ENCODE data around the gene TMPRSS5. TPM values are rescaled to one million over a fixed set of nuclear protein-coding genes. Genes with fewer than 3 reads are reported as not detected.

The TMPRSS5 gene
- total RNA-seq, result 1 to 10 TPM in 1 of 2 donors, not detected in 1; 2.0 TPM

DNA sequence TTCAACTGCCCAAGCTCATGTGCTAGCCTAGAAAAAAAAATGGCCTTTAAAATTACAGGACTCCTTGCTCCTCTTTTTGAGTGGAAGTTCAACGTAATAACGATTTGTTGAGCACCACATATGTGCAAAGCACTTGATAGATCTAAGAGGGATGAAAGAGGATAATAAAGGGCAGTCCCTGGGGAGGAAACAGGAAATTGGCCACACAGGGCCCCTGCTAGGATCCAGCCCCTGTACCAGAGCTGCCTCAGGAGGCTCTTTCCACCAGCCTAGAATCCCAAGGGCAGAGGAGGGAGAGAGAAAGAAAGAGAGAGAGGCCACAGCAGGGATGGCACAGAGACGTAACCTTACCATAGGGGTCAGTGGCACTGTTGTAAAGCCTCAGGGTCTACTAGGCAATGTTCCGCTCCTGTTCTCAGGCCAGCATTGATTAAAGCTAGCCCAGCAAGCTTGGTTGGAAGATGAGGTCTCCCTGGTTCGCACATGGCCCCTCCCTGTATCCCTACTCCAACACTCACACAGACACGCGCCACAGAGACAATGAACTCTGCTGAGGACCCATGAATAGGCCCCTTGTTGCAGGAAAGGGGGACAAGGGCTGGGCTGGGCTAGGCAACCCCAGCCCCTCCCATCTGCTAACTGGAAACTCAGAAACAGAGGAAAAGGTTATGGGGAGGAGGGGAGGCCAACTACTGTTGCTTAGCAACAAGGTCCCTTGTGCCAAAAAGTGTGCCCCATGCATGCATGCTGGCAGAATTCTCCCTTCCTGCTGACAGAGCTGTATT is at the start of gene TMPRSS5:
TSS of gene TMPRSS5 (minus strand) at position 438 of the 785 bp plus-strand sequence. CDS start at position 354, 84 bp downstream.
- H3K9me3 ChIP-seq, result peaks cover 11% of the 10 kb centered on the region
- no peak within 1 kb of the TSS for H3K4me3 ChIP-seq
- TF ChIP-seq, protein P1, sequence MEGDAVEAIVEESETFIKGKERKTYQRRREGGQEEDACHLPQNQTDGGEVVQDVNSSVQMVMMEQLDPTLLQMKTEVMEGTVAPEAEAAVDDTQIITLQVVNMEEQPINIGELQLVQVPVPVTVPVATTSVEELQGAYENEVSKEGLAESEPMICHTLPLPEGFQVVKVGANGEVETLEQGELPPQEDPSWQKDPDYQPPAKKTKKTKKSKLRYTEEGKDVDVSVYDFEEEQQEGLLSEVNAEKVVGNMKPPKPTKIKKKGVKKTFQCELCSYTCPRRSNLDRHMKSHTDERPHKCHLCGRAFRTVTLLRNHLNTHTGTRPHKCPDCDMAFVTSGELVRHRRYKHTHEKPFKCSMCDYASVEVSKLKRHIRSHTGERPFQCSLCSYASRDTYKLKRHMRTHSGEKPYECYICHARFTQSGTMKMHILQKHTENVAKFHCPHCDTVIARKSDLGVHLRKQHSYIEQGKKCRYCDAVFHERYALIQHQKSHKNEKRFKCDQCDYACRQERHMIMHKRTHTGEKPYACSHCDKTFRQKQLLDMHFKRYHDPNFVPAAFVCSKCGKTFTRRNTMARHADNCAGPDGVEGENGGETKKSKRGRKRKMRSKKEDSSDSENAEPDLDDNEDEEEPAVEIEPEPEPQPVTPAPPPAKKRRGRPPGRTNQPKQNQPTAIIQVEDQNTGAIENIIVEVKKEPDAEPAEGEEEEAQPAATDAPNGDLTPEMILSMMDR (IDR thresholded peaks at IDR 0.05), result no peak
- H3K27me3 ChIP-seq (replicated peaks; ENCODE audit: insufficient read depth), result no peaks in the 10 kb centered on the region
- H3K4me1 ChIP-seq (ENCODE audit: control insufficient read depth in 1 of 2, low read depth in 2 of 2), result no peaks in the 10 kb centered on the region
- ATAC-seq (ENCODE audit: insufficient number of reproducible peaks, low FRiP score, low read depth) (no peak), DNase-seq (ENCODE audit: low spot score) (no peak)
- no peak within 1 kb of the TSS for H3K27ac ChIP-seq
- H3K36me3 ChIP-seq, result no peaks in the 10 kb centered on the region

DNA sequence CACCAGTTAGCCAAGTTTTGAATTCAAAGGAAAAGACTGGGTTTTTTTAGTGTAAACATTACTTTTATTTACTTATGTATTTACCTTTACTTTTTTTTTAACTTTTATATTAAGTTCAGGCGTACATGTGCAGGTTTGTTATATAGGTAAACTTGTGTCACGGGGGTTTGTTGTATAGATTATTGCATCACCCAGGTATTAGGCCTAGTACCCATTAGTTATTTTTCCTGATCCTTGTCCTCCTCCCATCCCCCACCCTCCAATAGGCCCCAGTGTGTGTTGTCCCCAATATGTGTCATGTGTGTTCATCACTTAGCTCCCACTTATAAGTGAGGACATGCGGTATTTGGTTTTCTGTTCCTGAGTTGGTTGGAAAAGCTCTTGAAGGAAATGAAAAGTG is 46.8 kb upstream of the TMPRSS5 start:
- TF ChIP-seq, protein P1 (IDR thresholded peaks at IDR 0.05), result no peak
- H3K36me3 ChIP-seq, result peaks cover 12% of the 10 kb centered on the region

DNA sequence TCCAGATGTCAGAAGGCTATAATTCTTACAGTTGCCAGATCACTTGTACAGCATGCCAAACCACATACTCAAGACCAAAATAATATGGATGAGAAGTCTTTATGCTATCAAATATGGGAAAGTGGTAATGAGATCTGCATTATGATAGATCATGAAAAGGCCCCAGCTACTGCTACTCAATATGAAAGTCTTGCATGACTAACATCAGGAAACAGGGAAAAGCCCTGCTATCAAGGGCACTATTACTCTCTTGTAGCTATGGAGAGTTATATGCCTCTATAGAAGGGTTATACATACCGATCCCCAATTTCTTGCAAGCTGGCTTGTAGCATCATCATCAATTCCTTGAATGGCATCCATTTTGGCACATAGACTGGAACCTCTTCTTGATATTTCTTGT is 30.2 kb upstream of the TMPRSS5 start:
- ATAC-seq (ENCODE audit: insufficient number of reproducible peaks, low FRiP score, low read depth) (no peak), DNase-seq (ENCODE audit: low spot score) (no peak)
- TF ChIP-seq, protein P1 (IDR thresholded peaks at IDR 0.05), result no peak
- Histone ChIP-seq H3K36me3 (peaks cover 25% of the 10 kb centered on the region), H3K9me3 (no peaks in the 10 kb centered on the region), H3K27ac (no peak overlapping the region), H3K4me3 (no peak overlapping the region), H3K4me1 (ENCODE audit: control insufficient read depth in 1 of 2, low read depth in 2 of 2) (no peaks in the 10 kb centered on the region), H3K27me3 (replicated peaks; ENCODE audit: insufficient read depth) (no peaks in the 10 kb centered on the region)

More for the DNA sequence above, 46.8 kb upstream of the TMPRSS5 start:
- no peaks in the 10 kb centered on the region for H3K9me3 ChIP-seq
- H3K27ac ChIP-seq, result no peak overlapping the region
- DNase-seq (ENCODE audit: low spot score) (no peak), ATAC-seq (ENCODE audit: insufficient number of reproducible peaks, low FRiP score, low read depth) (no peak)
- H3K27me3 ChIP-seq (replicated peaks; ENCODE audit: insufficient read depth), result no peaks in the 10 kb centered on the region
- no peaks in the 10 kb centered on the region for H3K4me1 ChIP-seq (ENCODE audit: control insufficient read depth in 1 of 2, low read depth in 2 of 2)
- no peak overlapping the region for H3K4me3 ChIP-seq

DNA sequence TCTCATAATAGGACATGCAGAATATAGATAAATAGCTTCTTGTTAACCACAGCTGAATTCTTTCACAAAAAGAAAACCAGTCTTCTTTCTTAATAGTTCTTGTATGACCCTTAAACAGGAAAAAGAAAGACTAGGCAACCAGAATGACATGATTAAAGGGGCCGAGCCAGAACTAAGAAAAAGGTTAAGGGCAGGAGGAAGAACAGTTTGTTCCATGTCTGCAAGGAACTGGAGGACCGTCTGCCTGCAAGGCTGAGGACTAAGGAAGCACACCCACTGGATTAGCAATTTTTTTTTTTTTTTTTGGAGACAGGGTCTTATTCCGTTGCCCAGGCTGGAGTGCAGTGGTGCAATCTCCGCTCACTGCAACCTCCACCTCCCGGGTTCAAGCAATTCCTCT is 26.0 kb upstream of the TMPRSS5 start:
- Histone ChIP-seq H3K27ac (no peak overlapping the region), H3K4me3 (no peak overlapping the region), H3K27me3 (replicated peaks; ENCODE audit: insufficient read depth) (no peaks in the 10 kb centered on the region), H3K36me3 (peaks cover 3% of the 10 kb centered on the region), H3K4me1 (ENCODE audit: control insufficient read depth in 1 of 2, low read depth in 2 of 2) (peaks cover 0 to 10% of the 10 kb centered on the region in 2 donors), H3K9me3 (no peaks in the 10 kb centered on the region)
- ATAC-seq (ENCODE audit: insufficient number of reproducible peaks, low FRiP score, low read depth), result no peak
- TF ChIP-seq, protein P1 (IDR thresholded peaks at IDR 0.05), result no peak
- DNase-seq (ENCODE audit: low spot score), result no peak

DNA sequence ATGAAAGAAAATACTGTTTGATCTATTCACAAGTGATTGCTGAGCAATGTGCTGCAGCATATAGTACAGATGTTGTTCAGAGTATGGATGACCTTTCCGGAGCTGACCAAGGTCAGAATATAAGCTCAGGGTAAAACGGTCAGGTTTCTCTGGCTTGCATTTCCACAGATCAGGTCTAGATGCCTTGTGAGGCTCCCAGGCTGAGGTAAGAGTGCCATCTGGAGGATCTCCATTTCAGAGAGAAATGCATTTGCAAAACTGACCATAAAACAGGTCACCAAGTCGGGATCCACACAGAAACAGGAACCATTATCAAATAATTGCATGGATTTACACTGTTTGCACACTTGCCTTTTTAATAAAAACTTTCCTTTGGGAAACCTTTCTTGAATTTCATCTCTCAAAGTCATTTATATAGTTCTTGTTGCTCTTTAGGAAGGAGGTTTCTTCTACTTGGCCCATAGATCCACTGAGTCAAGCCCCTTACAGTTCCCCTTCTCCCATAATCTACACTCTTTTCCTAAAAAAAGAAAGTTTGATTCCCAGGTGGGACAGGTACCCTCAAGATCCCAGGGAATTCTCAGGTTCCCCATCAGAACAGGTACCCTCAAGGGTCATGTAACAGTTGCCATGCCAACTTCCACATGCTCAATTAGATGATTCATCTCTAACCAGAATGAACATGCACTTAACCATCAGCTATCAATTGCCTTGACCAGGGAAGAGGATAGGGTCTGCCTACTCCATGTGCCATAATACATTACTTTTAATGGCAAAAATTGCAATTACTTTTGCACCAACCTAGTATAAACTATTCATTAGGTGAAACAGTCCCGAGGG is 25.0 kb upstream of the TMPRSS5 start:
- TF ChIP-seq, protein P1 (IDR thresholded peaks at IDR 0.05), result peak; percentile 57
- Histone ChIP-seq H3K4me3 (no peak overlapping the region), H3K27me3 (replicated peaks; ENCODE audit: insufficient read depth) (no peaks in the 10 kb centered on the region), H3K36me3 (no peaks in the 10 kb centered on the region), H3K27ac (no peak overlapping the region), H3K4me1 (ENCODE audit: control insufficient read depth in 1 of 2, low read depth in 2 of 2) (peaks cover 0 to 17% of the 10 kb centered on the region in 2 donors), H3K9me3 (no peaks in the 10 kb centered on the region)
- ATAC-seq (ENCODE audit: insufficient number of reproducible peaks, low FRiP score, low read depth), result no peak
- no peak for DNase-seq (ENCODE audit: low spot score)

All from thoracic aorta (tissue), 2 donors.